Astrocyte of the spinal cord (primary cell): Measurements from ENCODE around the gene ARIH2.
A peak's percentile ranks its signal among the peaks of the same experiment; 100 is the strongest.
"Not testable (repeated sequence)": the region's sequence is repeated elsewhere in the genome, so short reads cannot be mapped to it uniquely, and the experiment has no call there.

ENCODE experiments used
- DNase-seq: peaks from one replicate; pipeline ENCODE4 v3.0.0; 2011; ENCODE audit warnings: low read depth, low spot score
- H3K4me3 ChIP-seq: 2 replicates; pipeline ENCODE4 v1.5.1; 2011; ENCODE audit warnings: low read depth, mild to moderate bottlenecking, low read length, moderate library complexity
- in situ Hi-C: cut with HindIII; loops from 2 replicates; pipeline ENCODE4 v1.10.0; 2017; ENCODE audit warnings: low sequenced_read_pairs
- TF ChIP-seq, protein P1 (sequence below): IDR thresholded peaks from 2 replicates; pipeline ENCODE4 v1.5.1; 2012; ENCODE audit warnings: low read depth, mild to moderate bottlenecking, low read length, inconsistent platforms

ARIH2 gene

DNA sequence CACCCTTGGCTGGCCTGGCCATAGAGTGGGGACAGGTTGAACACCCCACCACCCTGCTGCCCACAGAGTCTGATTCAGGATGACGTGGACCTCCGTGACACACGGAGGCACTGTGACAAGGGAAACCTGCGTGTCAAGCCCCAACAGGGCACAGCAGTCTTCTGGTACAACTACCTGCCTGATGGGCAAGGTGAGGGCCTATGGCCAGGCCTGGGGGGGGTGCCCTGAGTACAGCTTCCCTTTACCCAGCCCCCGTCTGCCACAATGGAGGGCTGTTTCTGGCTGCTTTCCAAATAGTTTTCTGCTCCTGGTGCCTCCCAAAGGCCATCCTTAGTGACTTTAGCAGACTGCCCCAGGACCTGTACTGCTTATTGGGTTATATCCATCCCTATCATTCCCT lies 87.4 kb downstream of the ARIH2 start:
- TF ChIP-seq, protein P1, sequence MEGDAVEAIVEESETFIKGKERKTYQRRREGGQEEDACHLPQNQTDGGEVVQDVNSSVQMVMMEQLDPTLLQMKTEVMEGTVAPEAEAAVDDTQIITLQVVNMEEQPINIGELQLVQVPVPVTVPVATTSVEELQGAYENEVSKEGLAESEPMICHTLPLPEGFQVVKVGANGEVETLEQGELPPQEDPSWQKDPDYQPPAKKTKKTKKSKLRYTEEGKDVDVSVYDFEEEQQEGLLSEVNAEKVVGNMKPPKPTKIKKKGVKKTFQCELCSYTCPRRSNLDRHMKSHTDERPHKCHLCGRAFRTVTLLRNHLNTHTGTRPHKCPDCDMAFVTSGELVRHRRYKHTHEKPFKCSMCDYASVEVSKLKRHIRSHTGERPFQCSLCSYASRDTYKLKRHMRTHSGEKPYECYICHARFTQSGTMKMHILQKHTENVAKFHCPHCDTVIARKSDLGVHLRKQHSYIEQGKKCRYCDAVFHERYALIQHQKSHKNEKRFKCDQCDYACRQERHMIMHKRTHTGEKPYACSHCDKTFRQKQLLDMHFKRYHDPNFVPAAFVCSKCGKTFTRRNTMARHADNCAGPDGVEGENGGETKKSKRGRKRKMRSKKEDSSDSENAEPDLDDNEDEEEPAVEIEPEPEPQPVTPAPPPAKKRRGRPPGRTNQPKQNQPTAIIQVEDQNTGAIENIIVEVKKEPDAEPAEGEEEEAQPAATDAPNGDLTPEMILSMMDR, result no peak
- peak overlapping the region; percentile 94 for H3K4me3 ChIP-seq
- no peak for DNase-seq
- in situ Hi-C loops, result no loop called here

DNA sequence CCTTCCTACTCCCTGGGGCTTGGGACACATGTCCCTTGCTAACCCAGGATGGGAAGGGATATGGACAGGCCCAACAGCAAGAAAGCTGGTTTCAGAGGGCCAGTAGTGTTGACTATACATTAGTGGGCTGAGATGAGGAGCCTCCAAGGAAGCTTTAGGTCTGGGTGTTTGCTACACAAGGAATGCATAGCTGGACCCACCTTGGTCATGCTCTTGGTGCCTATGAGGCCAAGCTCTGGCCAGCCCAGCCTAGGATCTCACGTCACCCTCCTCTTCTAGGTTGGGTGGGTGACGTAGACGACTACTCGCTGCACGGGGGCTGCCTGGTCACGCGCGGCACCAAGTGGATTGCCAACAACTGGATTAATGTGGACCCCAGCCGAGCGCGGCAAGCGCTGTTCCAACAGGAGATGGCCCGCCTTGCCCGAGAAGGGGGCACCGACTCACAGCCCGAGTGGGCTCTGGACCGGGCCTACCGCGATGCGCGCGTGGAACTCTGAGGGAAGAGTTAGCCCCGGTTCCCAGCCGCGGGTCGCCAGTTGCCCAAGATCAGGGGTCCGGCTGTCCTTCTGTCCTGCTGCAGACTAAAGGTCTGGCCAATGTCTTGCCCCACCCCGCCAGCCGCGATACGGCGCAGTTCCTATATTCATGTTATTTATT lies 87.9 kb downstream of the ARIH2 start:
- TF ChIP-seq, protein P1, result no peak
- in situ Hi-C loops, result no loop called here

DNA sequence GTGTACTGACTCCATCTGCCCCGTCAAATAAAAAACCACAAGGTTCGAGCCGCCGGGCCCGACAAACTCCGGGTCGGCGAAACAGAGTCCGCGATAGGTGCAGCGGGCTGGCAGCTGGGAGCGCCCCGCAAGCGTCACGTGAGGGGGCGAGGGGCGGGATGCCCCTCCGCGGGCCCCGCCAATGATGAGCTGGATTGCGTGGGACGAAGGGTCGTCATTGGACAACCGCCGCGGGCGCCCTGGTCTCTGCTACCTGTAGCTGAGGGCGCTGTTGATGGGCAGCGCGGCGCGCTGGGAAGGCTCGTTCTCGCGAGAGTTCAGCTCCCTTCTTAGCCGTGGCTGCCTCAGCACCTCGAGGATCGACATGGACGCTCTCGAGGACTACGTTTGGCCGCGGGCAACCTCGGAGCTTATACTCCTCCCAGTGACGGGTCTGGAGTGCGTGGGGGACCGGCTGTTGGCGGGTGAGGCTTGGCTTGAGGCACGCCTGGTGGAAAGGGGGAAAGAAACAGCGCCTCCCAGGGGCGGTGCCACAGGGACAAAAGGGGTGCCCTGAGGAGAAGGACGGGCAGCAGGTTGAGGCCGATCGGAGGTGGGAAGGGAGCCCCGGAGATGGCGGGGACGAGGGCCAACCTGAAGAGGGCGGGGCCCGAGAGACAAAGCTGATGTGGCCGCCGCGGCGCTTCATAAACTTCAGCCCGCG lies 88.6 kb downstream of the ARIH2 start, which contains the start of gene WDR6:
Gene WDR6, plus strand, starts transcription at position 324 of the 703 bp plus-strand sequence. Its CDS starts 41 bp downstream, at position 365.
- peak within 1 kb of the TSS; percentile 94 for H3K4me3 ChIP-seq
- peak; percentile 99 for DNase-seq
- TF ChIP-seq, protein P1, result peak; percentile 39
- in situ Hi-C loops, result no loop called here

More for the DNA sequence above, 87.9 kb downstream of the ARIH2 start:
- DNase-seq, result peak; percentile 59
- peak overlapping the region; percentile 94 for H3K4me3 ChIP-seq

DNA sequence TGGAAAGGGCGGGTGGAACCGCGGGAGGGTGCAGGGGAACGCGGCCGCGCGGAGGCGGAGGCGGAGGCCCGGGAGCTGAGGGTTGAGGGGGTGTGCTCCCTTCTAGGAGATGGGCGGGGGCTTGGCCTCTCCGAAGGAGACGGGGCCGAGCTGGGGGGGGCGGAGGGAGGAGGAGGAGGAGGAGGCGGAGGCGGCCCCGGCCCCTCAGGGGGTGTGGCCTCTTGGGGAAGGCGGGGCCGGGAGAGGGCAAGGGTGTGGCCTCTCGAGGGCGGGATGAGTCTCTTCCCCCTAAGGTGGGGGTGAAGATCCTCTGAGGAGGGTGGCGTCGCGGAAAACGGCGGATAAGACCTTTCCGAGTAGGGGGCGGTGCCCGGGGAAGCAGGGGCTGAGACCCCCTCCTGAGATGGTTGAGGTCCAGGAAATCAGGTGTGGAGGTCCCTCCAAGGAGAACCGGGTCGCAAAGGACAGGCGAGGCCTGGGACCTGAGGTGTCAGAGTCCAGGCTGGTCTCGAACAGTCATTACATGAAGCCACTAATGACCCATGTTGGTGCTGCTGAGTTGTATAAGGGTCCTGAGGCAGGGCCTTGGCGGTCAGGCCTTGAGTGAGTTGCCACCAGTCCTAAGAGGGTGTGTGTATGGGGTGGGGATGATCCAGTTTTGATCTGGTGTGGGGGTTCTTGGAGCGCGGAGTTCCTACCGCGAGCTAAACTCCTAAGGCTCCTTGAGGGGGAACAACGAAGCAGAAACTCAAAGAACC lies 89.3 kb downstream of the ARIH2 start:
- in situ Hi-C loops, result no loop called here
- H3K4me3 ChIP-seq, result peak overlapping the region; percentile 94
- DNase-seq, result peak; percentile 86
- TF ChIP-seq, protein P1, result no peak

DNA sequence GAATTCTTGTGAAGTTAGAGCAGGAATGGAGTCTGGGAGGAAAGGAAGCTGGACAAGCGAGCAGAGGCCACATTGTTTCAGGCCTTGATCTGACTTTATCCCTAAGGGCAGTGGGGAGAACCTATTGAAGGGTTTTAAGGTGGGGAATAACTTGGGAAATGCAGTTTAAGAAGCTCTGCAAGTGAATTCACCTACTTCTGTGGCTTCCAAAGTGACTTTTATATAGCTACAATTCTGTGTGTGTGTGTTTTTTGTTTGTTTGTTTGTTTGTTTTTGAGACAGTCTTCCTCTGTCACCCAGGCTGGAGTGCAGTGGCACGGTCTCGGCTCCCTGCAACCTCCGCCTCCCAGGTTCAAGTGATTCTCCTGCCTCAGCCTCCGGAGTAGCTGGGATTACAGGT lies 90.0 kb downstream of the ARIH2 start:
- peak overlapping the region; percentile 94 for H3K4me3 ChIP-seq
- in situ Hi-C loops, DNase-seq: not testable (repeated sequence)

DNA sequence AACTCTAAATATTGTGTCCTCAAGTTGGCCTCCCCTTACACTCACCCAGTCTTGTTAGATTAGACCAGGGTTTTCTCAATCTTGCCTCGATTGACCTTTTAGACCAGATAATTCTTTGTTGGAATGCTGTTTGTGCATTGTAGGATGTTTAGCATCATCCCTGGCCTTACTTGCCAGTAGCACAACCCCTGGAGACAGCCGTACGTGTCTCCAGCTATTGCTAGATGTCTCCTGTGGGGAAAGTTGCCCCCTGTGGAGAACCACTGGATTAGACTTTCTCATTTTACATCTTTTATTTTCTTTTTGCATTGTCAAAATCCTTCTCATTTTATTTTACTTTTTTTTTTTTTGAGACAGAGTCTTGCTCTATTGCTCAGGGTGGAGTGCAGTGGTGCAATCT lies 90.8 kb downstream of the ARIH2 start:
- in situ Hi-C loops, result no loop called here
- no peak overlapping the region for H3K4me3 ChIP-seq
- DNase-seq, result no peak
- TF ChIP-seq, protein P1, result no peak
